Measurements from ENCODE around the gene ALDH9A1.
"Not testable (repeated sequence)": the region's sequence is repeated elsewhere in the genome, so short reads cannot be mapped to it uniquely, and the experiment has no call there.

ALDH9A1 gene

DNA sequence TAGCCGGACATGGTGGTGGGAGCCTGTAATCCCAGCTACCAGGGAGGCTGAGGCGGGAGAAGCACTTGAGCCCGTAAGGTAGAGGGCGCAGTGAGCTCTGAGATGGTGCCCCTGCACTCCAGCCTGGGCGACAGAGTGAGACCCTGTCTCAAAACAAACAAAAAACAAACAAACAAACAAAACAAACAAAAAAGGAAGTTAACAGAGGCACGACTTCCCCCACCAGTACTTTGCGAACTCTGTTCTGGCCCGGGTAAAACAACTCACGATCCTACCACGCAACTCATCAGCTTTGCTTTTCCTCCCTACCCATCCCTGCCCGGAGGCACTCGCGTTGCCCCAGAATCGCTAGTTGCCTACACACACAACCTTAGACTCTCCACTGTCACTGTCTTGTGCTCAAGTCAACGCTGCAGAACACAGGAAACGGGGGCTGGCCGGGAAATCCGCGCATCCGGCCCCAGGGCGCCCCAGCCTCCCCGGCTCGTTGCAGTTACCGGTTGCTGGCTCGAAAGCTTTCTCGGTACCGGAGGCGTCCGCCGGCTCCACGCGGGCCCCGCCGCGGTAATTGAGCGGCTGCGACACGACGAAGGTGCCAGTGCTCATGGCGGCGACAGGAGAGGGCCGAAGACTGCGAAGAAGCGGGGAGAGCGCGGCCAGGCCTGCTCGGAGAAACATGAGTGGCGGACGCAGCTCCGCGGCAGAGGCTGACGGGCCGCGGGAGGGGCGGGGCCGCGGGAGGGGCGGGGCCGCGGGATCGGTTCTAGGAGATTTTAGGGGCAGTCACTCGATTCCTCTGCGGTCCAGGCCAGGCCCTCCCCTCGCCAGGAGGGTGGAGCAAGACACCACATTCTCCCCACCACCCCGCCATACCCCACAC lies at the start of gene ALDH9A1:
Gene ALDH9A1, minus strand, starts transcription at position 682 of the 880 bp plus-strand sequence. Its CDS starts 4 bp downstream, at position 678.
- peak; percentile 82 to 89 for DNase-seq

DNA sequence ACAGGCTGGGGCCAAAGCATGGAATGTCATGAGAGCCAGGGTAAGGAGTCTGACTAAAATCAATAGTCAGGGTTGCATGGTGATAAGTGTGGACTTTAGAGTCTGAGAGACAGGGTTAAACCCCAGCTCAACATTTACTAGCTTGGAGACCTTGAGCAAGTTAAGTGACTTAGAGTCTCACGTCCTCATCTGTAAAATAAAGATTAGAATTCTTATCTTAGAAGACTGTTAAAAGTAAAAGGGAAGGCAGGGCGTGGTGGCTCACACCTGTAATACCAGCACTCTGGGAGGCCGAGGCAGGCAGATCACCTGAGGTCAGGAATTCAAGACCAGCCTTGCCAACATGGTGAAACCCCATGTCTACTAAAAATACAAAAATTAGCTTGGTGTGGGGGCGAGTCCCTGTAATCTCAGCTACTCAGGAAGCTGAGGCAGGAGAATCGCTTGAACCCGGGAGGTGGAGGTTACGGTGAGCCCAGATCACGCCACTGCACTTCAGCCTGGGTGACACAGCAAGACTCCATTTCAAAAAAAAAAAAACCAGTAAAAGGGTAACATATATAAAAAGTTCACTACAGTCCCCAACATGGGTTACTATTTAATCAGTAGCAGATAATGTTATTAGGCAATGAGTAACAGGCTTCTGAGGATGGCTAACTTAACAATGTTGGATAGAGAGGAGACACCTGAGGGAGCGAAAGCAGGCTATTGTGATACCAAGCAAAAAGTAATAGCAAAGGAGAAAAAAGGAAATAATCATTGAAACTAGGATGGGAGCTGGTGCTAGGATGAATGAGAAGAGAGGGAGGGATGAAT lies 49.5 kb upstream of the ALDH9A1 start:
- DNase-seq = no peak

DNA sequence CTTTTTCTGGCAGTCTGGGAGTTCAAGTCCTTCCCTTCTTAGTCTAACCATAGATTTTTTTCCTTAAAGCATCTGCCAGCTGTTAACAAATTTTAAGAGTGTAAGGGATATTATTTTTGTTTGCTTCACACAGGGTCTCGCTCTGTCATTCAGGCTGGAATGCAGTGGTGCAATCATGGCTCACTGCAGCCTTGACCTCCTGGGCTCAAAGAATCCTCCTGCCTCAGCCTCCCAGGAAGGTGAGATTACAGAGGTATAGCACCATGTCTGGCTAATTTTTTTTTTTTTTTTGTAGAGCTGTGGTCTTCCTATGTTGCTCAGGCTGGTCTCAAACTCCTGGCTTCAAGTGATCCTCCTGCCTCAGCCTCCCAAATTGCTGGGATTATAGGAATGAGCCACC lies 46.6 kb upstream of the ALDH9A1 start:
- DNase-seq = not testable (repeated sequence)

DNA sequence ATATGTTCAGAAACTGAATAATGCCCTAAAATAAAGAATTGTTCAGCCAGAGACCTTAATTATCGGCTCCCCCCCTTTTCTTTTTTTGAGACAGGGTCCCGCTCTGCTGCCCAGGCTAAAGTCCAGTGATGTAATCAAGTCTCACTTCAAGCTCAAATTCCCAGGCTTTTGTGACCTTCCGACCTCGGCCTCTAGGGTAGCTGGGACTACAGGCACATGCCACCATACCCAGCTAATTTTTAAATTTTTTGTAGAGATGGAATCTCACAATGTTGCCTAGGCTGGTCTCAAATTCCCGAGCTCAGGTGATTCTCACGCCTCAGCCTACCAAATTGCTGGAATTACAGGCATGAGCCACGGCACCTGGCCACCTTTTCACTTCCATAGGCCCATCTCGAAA lies 43.8 kb upstream of the ALDH9A1 start:
- DNase-seq = no peak

DNA sequence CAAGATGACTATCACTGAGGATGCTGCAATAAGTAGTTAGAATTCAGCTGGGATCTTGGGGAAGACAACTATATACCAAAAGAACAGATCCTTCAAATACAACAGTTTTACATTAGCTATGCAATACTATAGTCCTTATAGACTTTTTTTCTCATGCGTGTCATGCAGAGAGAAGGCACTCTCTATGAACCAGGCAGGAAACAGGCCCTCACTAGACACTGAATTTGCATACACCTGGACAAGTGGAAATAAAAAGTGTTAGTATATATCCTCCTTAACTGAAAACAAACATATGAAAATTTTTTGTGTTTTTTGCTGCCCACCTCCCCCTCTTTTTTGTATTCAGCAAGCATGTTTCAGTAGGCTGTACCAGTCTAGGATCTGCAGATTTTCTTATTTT lies 40.4 kb upstream of the ALDH9A1 start:
- peak in 1 of 2 experiments; percentile 4 for DNase-seq

DNA sequence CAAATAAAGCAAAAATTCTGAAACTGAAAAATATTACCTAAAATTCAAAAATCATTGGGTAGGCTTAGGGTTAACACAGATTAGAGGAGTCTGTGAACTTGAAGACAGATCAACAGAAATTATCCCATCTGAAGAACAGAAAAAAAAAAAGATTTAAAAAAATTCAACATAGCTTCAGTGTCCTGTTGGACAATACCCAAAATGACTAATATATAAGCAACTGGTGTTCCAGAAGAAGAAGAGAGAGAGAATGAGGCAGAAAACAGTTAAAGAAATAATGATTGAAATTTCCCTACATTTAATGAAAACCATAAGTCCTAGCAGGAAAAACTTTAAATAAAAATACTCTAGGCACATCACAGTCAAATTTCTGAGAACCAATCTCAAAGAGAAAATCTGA lies 38.8 kb upstream of the ALDH9A1 start:
- no peak for DNase-seq

DNA sequence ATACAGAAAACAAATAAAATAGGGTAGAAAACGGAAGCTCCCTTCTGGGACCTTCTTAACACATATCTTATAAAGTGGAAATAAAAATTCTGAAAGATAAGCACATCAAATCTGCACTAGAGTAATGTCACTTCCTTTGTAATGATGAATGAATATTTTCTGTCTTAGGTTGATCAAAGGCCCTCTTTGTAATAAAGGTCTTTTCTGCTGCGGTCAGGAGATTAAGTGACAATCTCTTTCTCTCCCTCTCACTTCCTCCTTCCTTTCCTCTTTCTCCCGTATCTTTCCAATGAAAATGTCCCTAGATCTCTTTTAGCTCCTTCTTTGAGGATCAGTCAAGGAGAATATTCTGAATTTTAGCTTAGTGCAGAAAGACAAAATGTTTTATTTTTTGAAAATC lies 36.5 kb upstream of the ALDH9A1 start:
- no peak for DNase-seq

DNA sequence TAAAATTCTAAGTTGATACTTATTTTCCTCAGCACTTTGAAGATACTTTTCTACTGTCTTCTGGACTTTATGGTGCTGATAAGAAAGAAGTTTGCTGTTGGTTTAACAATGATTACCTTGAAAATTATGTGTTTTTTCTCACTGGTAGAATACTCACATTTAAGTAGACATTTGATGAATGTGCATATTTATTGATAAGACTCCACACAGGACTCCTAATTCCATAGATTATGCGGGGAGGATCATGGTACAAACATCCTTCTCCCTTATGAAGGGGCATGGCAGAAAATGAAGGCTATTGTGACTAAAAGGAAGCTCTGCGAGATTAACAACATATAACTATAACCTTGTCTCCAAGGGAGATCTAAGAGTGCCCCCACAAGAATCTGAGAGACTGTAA lies 28.5 kb upstream of the ALDH9A1 start:
- no peak for DNase-seq

DNA sequence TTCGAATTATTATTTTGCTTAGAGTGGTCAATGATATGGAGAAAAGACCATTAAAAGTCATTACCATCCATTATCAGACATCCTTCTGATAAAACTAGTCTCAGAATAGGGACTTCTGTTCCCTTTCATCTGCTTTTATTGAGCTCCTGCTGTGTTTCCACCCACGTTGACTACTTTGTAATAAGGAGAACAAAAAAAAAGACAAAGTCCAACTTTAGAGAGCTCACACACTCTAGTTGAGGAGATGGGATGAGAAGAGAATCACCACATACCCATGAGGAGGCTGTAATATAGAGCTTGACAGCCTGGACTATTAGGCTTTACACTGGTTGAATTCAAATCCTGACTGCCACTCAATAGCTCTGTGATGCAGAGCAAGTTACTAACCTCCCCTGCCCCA lies 27.8 kb upstream of the ALDH9A1 start:
- no peak for DNase-seq

DNA sequence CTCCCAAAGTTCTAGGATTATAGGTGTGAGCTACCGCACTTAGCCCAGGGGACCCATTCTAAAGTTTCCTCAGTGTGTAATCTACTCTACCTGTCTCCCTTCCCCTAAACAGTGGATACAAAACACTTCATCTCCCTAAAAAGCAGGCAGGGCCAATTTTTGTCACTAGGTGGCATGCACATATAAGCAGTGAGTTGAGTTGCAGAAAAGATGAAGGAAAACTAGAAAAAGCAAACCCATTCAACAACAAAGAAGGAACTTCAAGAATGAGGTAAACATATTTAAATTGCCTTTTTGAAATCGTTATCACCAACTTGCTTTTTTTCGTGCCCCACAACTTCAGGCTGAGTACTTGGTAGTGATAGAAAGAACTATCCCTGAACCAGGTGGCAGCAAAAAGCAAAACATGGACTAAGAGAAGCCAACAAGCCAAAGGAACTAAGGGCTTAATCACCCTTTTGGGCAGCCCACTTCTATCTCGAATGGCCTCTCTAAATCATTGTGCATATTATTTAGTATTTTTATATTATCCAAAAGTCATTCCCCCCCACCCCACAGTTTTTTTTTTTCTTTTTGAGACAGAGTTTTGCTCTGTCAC lies 19.7 kb upstream of the ALDH9A1 start:
- DNase-seq = peak; percentile 53 to 60

DNA sequence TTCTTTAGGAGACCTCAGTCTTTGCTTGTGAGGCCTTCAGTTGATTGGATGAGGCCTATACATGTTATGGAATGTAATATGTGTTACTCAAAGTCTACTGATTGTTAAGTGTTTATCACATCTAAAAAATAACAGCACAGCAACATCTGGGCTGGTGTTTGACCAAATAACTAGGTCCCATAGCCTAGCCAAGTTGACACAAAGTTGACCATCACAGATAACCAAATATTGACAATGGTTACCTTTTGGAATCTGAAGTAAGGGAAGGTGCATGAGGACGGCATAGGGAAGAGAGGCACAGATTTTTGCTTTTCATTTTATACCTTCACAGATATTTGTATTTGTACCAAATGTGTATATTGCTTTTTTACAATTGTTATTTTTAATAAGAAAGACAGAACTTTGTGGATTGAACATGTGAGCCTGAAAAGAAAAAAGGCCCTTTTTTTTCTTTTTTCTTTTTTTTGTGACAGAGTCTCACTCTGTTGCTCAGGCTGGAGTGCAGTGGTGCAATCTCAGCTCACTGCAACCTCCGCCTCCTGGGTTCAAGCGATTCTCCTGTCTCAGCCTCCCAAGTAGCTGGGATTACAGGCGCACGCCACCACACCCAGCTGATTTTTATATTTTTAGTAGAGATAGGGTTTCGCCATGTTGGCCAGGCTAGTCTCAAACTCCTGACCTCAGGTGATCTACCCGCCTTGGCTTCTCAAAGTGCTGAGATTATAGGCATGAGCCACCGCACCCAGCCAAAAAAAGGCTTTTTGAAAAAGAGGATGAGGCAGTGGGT lies 18.1 kb upstream of the ALDH9A1 start:
- DNase-seq = not testable (repeated sequence)

DNA sequence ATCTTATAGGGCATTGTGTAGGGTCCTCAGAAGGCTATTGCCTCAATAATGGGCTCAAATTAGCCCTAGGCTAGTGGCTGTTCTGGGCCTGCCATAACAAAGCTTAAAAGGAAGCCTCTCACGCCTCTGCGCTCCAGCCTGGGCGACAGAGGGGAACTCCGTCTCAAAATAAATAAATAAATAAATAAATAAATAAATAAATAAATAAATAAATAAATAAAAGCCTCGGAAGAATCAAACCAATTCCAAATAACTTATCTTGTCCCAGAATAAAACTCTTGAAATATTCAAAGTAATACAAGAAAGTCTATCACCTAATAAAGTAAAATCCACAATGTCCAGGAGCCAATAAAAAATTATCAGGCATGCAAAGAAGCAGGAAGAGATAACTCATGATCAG lies 14.4 kb upstream of the ALDH9A1 start:
- DNase-seq = no peak

DNA sequence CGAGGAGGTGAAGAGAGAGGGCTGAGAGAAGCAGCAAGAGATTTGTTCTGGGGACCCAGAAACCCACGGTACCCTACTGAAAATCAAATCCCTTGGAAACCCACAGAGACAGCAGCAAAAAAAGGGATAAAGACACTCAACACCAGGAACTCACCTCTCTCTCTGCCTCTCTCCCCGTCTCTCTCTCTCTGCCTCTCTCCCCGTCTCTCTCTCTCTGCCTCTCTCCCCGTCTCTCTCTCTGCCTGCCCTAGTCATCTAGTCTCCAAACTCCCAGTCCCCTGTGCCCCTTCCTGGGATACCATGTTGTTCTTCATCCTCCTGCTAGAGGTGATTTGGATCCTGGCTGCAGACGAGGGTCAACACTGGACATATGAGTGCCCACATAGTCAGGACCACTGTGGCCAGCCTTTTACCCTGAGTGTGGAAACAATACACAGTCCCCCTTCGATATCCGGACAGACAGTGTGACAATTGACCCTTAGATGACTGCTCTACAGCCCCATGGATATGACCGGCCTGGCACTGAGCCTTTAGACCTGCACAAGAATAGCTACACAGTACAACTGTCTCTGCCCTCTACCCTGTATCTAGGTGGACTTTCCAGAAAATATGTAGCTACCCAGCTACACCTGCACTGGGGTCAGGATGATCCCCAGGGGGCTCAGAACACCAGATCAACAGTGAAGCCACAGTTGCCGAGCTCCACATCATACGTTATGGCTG lies 9.8 kb upstream of the ALDH9A1 start:
- DNase-seq = no peak

DNA sequence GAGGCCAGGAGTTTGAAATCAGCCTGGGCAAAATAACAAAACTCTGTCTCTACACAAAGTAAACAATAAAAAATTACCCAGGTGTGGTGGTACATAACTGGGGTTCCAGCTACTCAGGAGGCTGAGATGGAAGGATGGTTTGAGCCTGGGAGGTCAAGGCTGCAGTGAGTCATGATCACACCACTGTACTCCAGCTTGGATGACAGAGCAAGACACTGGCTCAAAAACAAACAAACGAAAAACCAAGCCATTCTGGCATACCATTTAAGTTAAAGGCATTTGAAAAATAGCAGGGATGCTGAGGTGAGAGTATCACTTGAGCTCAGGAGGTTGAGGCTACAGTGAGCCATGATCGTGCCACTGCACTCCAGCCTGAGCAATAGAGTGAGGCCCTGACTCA lies 5.3 kb upstream of the ALDH9A1 start:
- DNase-seq = no peak

DNA sequence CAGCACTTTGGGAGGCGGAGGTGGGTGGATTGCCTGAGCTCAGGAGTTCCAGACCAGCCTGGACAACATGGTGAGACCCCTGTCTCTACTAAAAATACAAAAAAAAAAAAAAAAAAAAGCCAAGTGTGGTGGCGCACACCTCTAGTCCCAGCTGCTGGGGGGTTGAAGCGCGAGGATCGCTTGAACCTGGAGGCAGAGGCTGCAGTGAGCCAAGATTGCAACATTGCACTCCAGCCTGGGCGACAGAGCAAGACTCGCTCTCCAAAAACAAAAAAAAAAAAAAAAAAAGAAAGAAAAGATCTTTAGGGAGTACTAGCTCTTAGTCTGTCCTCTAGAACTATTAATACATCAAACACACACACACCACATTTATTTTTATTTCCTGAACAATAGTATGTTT lies 3.6 kb upstream of the ALDH9A1 start:
- DNase-seq = not testable (repeated sequence)

DNA sequence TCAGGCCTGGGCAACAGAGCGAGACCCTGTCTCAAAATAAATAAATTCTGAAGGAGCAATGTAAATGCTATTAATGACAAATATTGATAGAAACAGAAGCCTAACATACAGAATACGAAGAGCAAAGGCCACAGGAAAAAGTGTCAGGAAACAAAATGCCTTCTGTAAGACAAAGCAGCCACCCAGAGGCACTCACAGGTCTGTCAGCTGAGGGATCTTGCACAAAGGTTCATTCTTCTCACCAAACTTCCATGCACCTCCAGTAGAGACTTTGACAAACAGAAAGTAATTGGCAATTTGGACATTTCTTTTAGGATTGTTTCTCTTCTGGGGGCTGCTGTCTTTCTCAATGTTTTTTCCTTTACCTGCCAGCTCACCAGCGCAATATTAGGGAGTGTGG lies 1.2 kb upstream of the ALDH9A1 start:
- DNase-seq = no peak

DNA sequence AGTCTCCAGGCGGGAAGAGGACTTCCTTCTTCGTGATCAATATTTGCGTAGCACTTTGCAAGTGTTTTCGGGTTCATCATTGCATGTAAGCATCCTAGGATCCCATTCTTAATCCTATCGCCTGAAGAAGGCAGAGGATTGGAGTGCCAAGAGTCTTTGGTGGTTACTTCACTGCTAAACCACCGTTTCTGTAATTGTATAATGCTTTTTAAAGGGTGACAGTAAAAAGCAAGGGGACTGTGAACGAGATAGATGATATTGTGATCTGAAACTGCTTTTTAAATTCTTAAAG lies 345 bp upstream of the ALDH9A1 start:
- DNase-seq = no peak

DNA sequence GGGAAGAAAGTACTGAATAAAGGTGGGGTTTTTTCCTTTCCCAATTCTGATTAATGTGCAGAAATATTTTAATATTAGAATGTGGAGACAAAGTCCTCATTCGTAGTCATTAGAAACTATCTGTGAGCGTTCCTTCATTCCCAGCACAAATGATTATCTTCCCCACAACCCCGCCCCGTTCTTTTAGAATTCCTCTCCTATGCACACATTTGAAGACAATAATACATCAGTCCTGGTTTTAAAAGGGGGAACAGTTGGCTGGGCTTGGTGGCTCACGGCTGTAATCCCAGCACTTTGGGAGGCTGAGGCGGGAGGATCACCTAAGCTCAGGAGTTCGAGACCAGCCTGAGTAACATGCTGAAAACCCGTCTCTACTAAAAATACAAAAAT lies 876 bp downstream of the ALDH9A1 start:
- DNase-seq = no peak

DNA sequence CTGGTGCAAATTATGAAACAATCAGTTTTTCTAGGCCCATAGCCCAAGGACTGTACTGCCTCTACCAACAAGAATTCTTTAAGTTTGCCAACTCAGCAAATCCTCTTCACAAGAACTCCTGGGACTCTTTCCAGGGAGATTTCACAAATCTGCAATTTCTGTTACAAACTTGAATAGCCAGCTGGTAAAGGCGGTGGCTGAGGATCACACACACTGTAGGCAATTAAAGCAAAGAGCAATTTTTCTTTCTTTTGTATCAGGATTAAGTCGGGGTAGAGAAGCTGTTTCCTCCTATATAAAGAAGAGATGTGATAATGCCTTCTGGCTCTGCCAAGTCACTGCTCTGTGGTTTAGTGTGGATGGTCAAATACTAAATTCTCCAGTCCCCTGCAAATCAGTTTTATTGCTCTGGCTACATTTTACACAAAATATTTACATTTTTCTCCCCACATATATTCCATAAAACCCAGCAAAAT lies 1.7 kb downstream of the ALDH9A1 start:
- no peak for DNase-seq

DNA sequence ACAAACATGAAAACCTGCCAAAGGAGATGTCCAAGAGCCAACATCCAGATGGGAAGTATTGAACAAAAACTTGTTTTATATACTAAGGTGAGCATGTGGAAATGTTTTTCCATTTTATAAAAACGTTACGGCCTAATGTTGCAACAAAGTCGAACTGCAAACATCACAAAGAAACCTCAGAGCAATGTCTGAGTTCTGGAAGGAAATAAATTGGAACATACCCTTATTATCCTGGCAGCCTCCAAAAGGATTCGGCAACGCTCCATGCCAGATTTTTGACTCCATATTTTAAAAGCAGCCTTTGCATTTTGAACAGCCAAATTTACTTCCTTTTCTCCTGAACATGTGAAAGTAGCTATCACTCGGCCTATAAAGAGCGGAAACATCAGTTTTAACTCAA lies 3.3 kb downstream of the ALDH9A1 start:
- no peak for DNase-seq

DNA sequence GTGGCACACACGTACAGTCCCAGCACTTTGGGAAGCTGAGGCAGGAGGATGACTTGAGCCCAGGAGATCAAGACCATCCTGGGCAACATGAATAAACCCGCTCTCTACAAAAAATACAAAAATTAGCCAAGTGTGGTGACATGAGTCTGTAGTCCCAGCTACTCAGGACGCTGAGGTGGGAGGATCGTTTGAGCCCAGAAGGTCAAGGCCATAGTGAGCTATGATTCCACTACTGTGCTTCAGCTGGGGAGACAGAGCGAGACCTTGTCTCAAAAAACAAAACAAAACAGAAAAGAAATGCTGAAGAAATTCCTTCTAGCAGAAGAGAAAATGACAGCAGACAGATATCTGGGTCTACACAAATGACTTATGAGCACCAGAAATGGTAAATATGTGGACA lies 10.3 kb downstream of the ALDH9A1 start:
- no peak for DNase-seq

DNA sequence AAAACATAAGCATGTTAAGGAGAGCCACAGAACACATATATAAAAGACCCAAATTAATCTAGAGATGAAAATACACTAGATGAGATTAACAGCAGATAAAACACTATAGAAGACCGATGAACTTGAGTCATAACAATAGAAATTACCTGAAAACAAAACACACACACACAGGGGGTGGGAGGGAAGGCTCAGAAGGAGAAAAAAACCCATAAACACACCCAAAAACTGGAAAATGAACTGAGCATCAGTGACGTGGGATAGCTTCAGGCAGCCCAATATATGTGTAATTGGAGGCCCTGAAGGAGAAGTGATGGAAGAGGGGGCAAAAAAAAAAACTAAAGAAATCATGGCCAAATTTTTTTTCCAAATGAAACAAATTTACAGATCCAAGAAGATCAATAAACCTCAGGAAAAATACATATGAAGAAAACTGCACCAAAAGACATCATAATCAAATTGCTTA lies 11.4 kb downstream of the ALDH9A1 start:
- DNase-seq = no peak
